DOHH2 (cell line): Measurements from ENCODE around the gene ACSS2.

Experiments used
- EZH2phosphoT487 ChIP-seq: fragments of 200-600 bp; sonication (generic); IDR thresholded peaks from 2 replicates; pipeline ENCODE4 v1.6.1; 2017; ENCODE audit warnings: borderline replicate concordance, mild to moderate bottlenecking, antibody characterized with exemption, low read length, moderate library complexity, mixed read lengths
- TF ChIP-seq, protein P1 (sequence below): fragments of 200-600 bp; sonication (generic); IDR thresholded peaks from one replicate; pipeline ENCODE4 v1.5.1; 2014; ENCODE audit warnings: antibody characterized with exemption, mild to moderate bottlenecking, low read depth, low read length; ENCODE audit not compliant: poor library complexity, severe bottlenecking

DNA sequence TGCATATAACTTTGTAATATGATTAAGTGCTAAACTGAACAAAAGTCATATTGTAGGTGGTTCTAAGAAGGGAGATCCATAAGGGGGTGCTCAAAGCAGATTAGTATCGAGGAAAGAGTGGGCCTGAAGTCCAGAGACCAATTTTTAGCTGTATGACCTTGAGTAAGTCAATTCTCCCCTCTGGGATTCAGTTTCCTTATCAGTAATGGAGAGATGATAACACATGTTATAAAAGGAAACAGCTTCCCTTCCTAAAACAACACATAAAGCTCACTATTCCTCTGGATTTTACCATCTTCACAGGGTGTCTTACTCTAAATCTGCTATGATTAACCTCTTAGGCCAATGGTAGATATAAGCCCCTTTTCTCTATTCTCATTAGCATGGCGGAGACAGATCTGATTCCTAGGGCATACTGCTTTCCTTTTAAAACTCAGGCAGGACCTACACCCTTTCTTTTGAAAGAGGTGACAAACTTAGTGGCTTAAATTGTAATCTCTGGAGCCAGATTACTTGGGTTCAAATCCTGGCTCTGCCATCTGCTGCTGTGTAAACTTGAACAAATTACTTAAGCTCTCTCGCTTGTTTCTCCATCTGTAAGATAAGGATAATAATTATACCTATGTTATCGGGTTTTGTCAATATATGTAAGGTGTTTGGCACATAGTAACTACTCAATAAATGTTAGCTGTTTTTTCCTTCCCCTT is 39.5 kb downstream of the ACSS2 start:
- TF ChIP-seq, protein P1, sequence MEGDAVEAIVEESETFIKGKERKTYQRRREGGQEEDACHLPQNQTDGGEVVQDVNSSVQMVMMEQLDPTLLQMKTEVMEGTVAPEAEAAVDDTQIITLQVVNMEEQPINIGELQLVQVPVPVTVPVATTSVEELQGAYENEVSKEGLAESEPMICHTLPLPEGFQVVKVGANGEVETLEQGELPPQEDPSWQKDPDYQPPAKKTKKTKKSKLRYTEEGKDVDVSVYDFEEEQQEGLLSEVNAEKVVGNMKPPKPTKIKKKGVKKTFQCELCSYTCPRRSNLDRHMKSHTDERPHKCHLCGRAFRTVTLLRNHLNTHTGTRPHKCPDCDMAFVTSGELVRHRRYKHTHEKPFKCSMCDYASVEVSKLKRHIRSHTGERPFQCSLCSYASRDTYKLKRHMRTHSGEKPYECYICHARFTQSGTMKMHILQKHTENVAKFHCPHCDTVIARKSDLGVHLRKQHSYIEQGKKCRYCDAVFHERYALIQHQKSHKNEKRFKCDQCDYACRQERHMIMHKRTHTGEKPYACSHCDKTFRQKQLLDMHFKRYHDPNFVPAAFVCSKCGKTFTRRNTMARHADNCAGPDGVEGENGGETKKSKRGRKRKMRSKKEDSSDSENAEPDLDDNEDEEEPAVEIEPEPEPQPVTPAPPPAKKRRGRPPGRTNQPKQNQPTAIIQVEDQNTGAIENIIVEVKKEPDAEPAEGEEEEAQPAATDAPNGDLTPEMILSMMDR: no peak
- no peak for TF ChIP-seq EZH2phosphoT487
